Endothelial cell of umbilical vein (primary cell): ENCODE data around the gene PDLIM1. TPM values are rescaled to one million over a fixed set of nuclear protein-coding genes. Genes with fewer than 3 reads are reported as not detected.

Experiments used
- BruUV-seq: library from RNA; stranded (reverse); fragments of 400-500 nt; replicated peaks from 2 replicates; lab custom pipeline; 2021; lab: Mats Ljungman, UMichigan
- CTCF ChIA-PET: fragments of 300-600, 350-600 bp; sonication (Branson Sonifier 250); formaldehyde crosslinking; loops from one replicate; lab custom pipeline; 2021; ENCODE audit warnings: antibody characterized with exemption, inconsistent platforms; lab: Charles Lee
- POLR2A ChIA-PET: fragments of 300-600, 350-600 bp; sonication (Branson Sonifier 250); formaldehyde crosslinking; loops from one replicate; lab custom pipeline; 2021; ENCODE audit warnings: antibody characterized with exemption, inconsistent platforms; lab: Charles Lee
- DNase-seq: peaks from one replicate; pipeline ENCODE4 v3.0.0-alpha.2; 2011; ENCODE audit warnings: low read depth, low spot score
- FAIRE-seq: peaks from 2 replicates; lab custom pipeline; 2011; peaks lifted over from hg19 to GRCh38; lab: Jason Lieb, UNC
- H2AFZ ChIP-seq: 2 replicates; pipeline ENCODE4 v1.6.0; 2012; ENCODE audit warnings: low read depth, low read length, control low read depth, inconsistent platforms
- H3K27ac ChIP-seq: 2 replicates; pipeline ENCODE4 v1.5.1; 2011; ENCODE audit warnings: low read depth, mild to moderate bottlenecking, control low read depth, low read length, moderate library complexity; ENCODE audit not compliant: insufficient read depth
- H3K27me3 ChIP-seq, 2 experiments: 2 replicates each; pipeline versions ENCODE4 v1.6.0 to v1.6.1; 2011; ENCODE audit warnings: low read length in 2 of 2, mixed read lengths in 1 of 2; ENCODE audit not compliant: control insufficient read depth in 2 of 2, insufficient read depth in 2 of 2
- H3K36me3 ChIP-seq, 2 experiments: 2 replicates in 1 of 2; 3 replicates in 1 of 2; pipeline ENCODE4 v1.5.1; 2011; ENCODE audit warnings: low read length in 2 of 2, mild to moderate bottlenecking in 1 of 2, moderate library complexity in 1 of 2; ENCODE audit not compliant: control insufficient read depth in 2 of 2, insufficient read depth in 2 of 2; ENCODE audit errors: extremely low read depth in 1 of 2
- H3K4me1 ChIP-seq: 3 replicates; pipeline ENCODE4 v1.5.1; 2011; ENCODE audit warnings: mild to moderate bottlenecking, low read length; ENCODE audit not compliant: control insufficient read depth, insufficient read depth; ENCODE audit errors: extremely low read depth
- H3K4me2 ChIP-seq: 2 replicates; pipeline ENCODE4 v1.6.1; 2011; ENCODE audit warnings: low read length, control low read depth, mixed read lengths; ENCODE audit not compliant: insufficient read depth
- H3K4me3 ChIP-seq, 3 experiments: fragments of 200-600 bp in 1 of 3; sonication (generic), shearing (Covaris generic) in 1 of 3; replicated peaks in 1 of 3; 2 replicates each; pipeline ENCODE4 v1.5.1; 2011 to 2016; ENCODE audit warnings: control low read depth in 3 of 3, low read length in 3 of 3, mild to moderate bottlenecking in 2 of 3, inconsistent platforms in 1 of 3, low read depth in 1 of 3, moderate library complexity in 1 of 3; ENCODE audit not compliant: insufficient read depth in 1 of 3
- H3K79me2 ChIP-seq: 2 replicates; pipeline ENCODE4 v1.6.0; 2012; ENCODE audit warnings: low read length, inconsistent platforms; ENCODE audit not compliant: control insufficient read depth, insufficient read depth
- H3K9ac ChIP-seq: replicated peaks from 2 replicates; pipeline ENCODE3; 2011; ENCODE audit warnings: low read length, control low read depth; ENCODE audit not compliant: insufficient read depth; ENCODE audit errors: extremely low read depth
- H3K9me1 ChIP-seq: replicated peaks from 3 replicates; pipeline ENCODE4 v1.6.0; 2011; ENCODE audit warnings: mild to moderate bottlenecking, low read length; ENCODE audit not compliant: control insufficient read depth, insufficient read depth; ENCODE audit errors: extremely low read depth
- H3K9me3 ChIP-seq: replicated peaks from 2 replicates; pipeline ENCODE4 v1.5.1; 2012; ENCODE audit warnings: low read length, inconsistent platforms; ENCODE audit not compliant: control insufficient read depth, insufficient read depth
- H4K20me1 ChIP-seq: replicated peaks from 2 replicates; pipeline ENCODE3; 2011; ENCODE audit warnings: mild to moderate bottlenecking, low read length; ENCODE audit not compliant: control insufficient read depth, insufficient read depth; ENCODE audit errors: extremely low read depth
- EZH2 ChIP-seq: IDR thresholded peaks from 2 replicates; pipeline ENCODE4 v1.6.1; 2012; ENCODE audit warnings: borderline replicate concordance, low read depth, mild to moderate bottlenecking, moderate library complexity, low read length, inconsistent platforms; ENCODE audit not compliant: severe bottlenecking
- FOS ChIP-seq: IDR thresholded peaks from 2 replicates; pipeline ENCODE4 v1.6.1; 2011; ENCODE audit warnings: mild to moderate bottlenecking, low read length, moderate library complexity, borderline replicate concordance; ENCODE audit not compliant: insufficient read depth
- GATA2 ChIP-seq: IDR thresholded peaks from 2 replicates; pipeline ENCODE4 v1.7.0; 2011; ENCODE audit warnings: low read depth, mild to moderate bottlenecking, moderate library complexity, mixed read lengths, low read length; ENCODE audit not compliant: insufficient read length, insufficient read depth
- JUN ChIP-seq: IDR thresholded peaks from 2 replicates; pipeline ENCODE4 v1.6.1; 2011; ENCODE audit warnings: borderline replicate concordance, low read depth; ENCODE audit not compliant: insufficient read length, insufficient read depth
- MYC ChIP-seq: IDR thresholded peaks from one replicate; pipeline ENCODE4 v1.6.1; 2011; ENCODE audit warnings: mild to moderate bottlenecking, low read depth, low read length
- POLR2A ChIP-seq: IDR thresholded peaks from 2 replicates; pipeline ENCODE4 v1.6.1; 2012; ENCODE audit warnings: low read depth, mild to moderate bottlenecking, control low read depth, low read length
- POLR2AphosphoS5 ChIP-seq: IDR thresholded peaks from 2 replicates; pipeline ENCODE4 v1.6.1; 2012; ENCODE audit warnings: low read depth, mild to moderate bottlenecking, control low read depth, low read length, moderate library complexity; ENCODE audit not compliant: insufficient read depth
- dilution Hi-C: fragments of 300-500 bp; cut with MboI; formaldehyde crosslinking; loops from one replicate; pipeline ENCODE4 v1.15.0; 2019; ENCODE audit warnings: low sequenced_read_pairs; ENCODE audit not compliant: extremely low pct_ligation_motif_present
- intact Hi-C: fragments of 100-400 bp; cut with micrococcal nuclease; formaldehyde crosslinking; loops from one replicate; pipeline ENCODE4 v1.10.0; 2022
- polyA plus RNA-seq, 4 experiments: library from polyadenylated mRNA; depleted of rRNA in 3 of 4; stranded (reverse) in 3 of 4; unstranded in 1 of 4; fragments of >200 nt; gene quantifications; 2 replicates each; pipeline versions ENCODE4 v1.2.1 to v1.2.3, GENCODE V29; 2011 to 2012; ENCODE audit warnings: missing spikeins in 1 of 4
- total RNA-seq: library from RNA; stranded (reverse); gene quantifications from 2 replicates; pipeline ENCODE4 v1.2.3, GENCODE V29; 2021
- TF ChIP-seq, protein P1 (sequence below), 2 donors: IDR thresholded peaks; 1 replicate in 1 of 2; 2 replicates in 1 of 2; pipeline ENCODE4 v1.5.1; 2011; ENCODE audit warnings: low read length in 2 of 2, mild to moderate bottlenecking in 2 of 2, moderate library complexity in 2 of 2, control low read depth in 1 of 2, inconsistent platforms in 1 of 2, low read depth in 1 of 2; ENCODE audit not compliant: insufficient read depth in 1 of 2; ENCODE audit errors: extremely low read depth in 1 of 2
- TF ChIP-seq, protein P2 (sequence below): IDR thresholded peaks from 2 replicates; pipeline ENCODE4 v1.6.1; 2011; ENCODE audit not compliant: insufficient read depth, insufficient read length

The PDLIM1 gene
- total and polyA plus RNA-seq, 2 donors (not counting 3 experiments of a cell fraction or from before 2014, with no cell fraction given): 91.1 to 122 TPM

DNA sequence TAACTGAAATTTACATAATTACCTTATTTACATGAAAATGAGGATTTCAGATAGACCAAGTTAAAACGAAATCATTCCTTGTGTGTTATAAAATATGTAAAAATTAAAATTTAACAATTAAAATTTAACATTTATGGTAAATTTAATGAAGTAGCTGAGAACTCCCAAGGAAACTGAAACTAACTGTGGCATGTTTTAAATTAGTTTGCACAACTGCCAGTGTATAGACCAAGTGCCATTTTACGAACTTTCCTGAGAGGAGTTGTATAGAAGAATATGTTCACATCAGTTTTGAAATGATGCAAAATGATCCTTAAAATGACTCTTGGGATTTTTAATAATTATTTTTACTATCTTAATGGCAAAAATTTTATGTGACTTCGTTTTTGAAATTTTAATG is 23.6 kb downstream of the PDLIM1 start:
- Histone ChIP-seq H3K4me1 (peaks cover 30% of the 10 kb centered on the region), H3K36me3 (peaks cover 0 to 10% of the 10 kb centered on the region in 2 experiments), H3K9ac (peak overlapping the region; percentile 27), H3K9me1 (no peaks in the 10 kb centered on the region), H3K27me3 (no peaks in the 10 kb centered on the region), H4K20me1 (no peaks in the 10 kb centered on the region), H3K4me3 (no peak overlapping the region), H3K4me2 (no peak overlapping the region), H2AFZ (no peak overlapping the region), H3K79me2 (no peaks in the 10 kb centered on the region), H3K9me3 (no peaks in the 10 kb centered on the region), H3K27ac (peak overlapping the region; percentile 74)
- ChIA-PET POLR2A (no interaction called here), CTCF (interaction anchor here (1.5 kb wide), 1 partner anchor 20 kb away, joined by 6 read pairs; no protein-coding TSS in a partner anchor)
- TF ChIP-seq MYC (no peak), EZH2 (no peak), POLR2A (no peak), GATA2 (no peak), FOS (no peak), JUN (no peak), POLR2AphosphoS5 (no peak)
- TF ChIP-seq, protein P1, sequence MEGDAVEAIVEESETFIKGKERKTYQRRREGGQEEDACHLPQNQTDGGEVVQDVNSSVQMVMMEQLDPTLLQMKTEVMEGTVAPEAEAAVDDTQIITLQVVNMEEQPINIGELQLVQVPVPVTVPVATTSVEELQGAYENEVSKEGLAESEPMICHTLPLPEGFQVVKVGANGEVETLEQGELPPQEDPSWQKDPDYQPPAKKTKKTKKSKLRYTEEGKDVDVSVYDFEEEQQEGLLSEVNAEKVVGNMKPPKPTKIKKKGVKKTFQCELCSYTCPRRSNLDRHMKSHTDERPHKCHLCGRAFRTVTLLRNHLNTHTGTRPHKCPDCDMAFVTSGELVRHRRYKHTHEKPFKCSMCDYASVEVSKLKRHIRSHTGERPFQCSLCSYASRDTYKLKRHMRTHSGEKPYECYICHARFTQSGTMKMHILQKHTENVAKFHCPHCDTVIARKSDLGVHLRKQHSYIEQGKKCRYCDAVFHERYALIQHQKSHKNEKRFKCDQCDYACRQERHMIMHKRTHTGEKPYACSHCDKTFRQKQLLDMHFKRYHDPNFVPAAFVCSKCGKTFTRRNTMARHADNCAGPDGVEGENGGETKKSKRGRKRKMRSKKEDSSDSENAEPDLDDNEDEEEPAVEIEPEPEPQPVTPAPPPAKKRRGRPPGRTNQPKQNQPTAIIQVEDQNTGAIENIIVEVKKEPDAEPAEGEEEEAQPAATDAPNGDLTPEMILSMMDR (IDR thresholded peaks at IDR 0.05; ENCODE audit: extremely low read depth in 1 of 2, insufficient read depth in 1 of 2, low read depth in 1 of 2, low read length in 2 of 2): no peak
- TF ChIP-seq, protein P2, sequence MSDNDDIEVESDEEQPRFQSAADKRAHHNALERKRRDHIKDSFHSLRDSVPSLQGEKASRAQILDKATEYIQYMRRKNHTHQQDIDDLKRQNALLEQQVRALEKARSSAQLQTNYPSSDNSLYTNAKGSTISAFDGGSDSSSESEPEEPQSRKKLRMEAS: no peak
- FAIRE-seq: peak; percentile 15
- dilution Hi-C loops: no loop called here
- no peak for DNase-seq
- intact Hi-C loops: loop anchor here (2.0 kb wide), 1 partner anchor 18 kb away; no protein-coding TSS in a partner anchor
- BruUV-seq: TSS peak; percentile 83
